Measurements from ENCODE around the gene ZNF583.

DNA sequence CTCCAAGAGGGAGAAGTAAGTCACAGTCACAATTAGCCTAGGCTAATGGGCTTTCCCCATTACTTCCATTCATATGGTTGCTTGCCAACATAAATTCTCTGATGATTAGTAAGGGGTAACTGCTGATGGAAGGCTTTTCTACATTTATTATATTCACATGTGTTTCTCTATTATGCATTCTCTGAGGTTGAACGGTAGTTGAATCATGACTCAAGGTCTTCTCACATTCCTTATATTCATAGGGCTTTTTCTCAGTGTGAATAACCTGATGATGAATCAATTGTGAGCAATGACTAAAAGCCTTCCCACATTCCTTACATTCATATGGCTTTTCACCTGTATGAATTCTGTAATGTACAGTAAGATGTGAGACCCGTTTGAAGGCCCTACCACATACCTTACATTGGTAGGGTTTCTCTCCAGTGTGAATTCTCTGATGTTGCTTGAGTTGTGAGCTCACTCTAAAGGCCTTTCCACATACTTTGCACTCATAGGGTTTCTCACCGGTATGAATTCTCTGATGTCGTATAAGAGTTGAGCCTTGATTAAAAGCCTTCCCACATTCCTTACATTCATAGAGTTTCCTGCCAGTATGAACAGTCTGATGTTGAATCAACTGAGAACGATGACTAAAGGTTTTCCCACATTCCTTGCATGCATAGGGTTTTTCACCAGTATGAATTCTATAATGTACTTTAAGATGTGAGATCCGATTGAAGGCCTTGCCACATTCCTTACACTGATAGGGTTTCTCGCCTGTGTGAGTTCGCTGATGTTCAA, 20.1 kb upstream of the ZNF583 start:
- TF ChIP-seq, protein P1, sequence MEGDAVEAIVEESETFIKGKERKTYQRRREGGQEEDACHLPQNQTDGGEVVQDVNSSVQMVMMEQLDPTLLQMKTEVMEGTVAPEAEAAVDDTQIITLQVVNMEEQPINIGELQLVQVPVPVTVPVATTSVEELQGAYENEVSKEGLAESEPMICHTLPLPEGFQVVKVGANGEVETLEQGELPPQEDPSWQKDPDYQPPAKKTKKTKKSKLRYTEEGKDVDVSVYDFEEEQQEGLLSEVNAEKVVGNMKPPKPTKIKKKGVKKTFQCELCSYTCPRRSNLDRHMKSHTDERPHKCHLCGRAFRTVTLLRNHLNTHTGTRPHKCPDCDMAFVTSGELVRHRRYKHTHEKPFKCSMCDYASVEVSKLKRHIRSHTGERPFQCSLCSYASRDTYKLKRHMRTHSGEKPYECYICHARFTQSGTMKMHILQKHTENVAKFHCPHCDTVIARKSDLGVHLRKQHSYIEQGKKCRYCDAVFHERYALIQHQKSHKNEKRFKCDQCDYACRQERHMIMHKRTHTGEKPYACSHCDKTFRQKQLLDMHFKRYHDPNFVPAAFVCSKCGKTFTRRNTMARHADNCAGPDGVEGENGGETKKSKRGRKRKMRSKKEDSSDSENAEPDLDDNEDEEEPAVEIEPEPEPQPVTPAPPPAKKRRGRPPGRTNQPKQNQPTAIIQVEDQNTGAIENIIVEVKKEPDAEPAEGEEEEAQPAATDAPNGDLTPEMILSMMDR (IDR thresholded peaks at IDR 0.05), result no peak
- no peak for TF ChIP-seq POLR2A (IDR thresholded peaks at IDR 0.05)
